H1 (cell line): ENCODE measurements around the gene SLC26A9. TPM values are rescaled to one million over a fixed set of nuclear protein-coding genes. Genes with fewer than 3 reads are reported as not detected.

Source experiments
- CTCF ChIA-PET: fragments of 300-600 bp; sonication (Branson Sonifier 250); formaldehyde crosslinking; loops from one replicate; lab custom pipeline; 2021; ENCODE audit not compliant: partially characterized antibody; lab: Charles Lee
- POLR2A ChIA-PET: fragments of 300-600 bp; sonication (Branson Sonifier 250); formaldehyde crosslinking; loops from one replicate; lab custom pipeline; 2021; ENCODE audit warnings: inconsistent platforms; ENCODE audit not compliant: partially characterized antibody; lab: Charles Lee
- DNase-seq, 2 experiments: peaks; one replicate each; pipeline versions ENCODE4 v3.0.0 to v3.0.0-alpha.2; 2010 to 2022; ENCODE audit warnings: low spot score in 2 of 2, low read depth in 1 of 2, mixed read lengths in 1 of 2
- FAIRE-seq: peaks from 2 replicates; lab custom pipeline; 2011; peaks lifted over from hg19 to GRCh38; lab: Jason Lieb, UNC
- H2AFZ ChIP-seq: 2 replicates; pipeline ENCODE4 v1.8.1; 2012; ENCODE audit warnings: low read length, inconsistent platforms
- H2AK5ac ChIP-seq: 2 replicates; pipeline ENCODE4 v1.6.1; 2013; ENCODE audit warnings: low read depth, low read length
- H2BK120ac ChIP-seq: replicated peaks from 2 replicates; pipeline ENCODE3; 2013; ENCODE audit warnings: low read depth, low read length, inconsistent platforms
- H2BK12ac ChIP-seq: 2 replicates; pipeline ENCODE4 v1.6.1; 2013; ENCODE audit warnings: low read depth, low read length
- H2BK15ac ChIP-seq: 2 replicates; pipeline ENCODE4 v1.6.1; 2013; ENCODE audit warnings: low read length
- H2BK20ac ChIP-seq: 2 replicates; pipeline ENCODE4 v1.6.1; 2013; ENCODE audit warnings: low read length
- H2BK5ac ChIP-seq: 2 replicates; pipeline ENCODE4 v1.6.1; 2013; ENCODE audit warnings: low read depth, low read length
- H3K14ac ChIP-seq: 2 replicates; pipeline ENCODE4 v1.6.1; 2013; ENCODE audit warnings: inconsistent platforms; ENCODE audit not compliant: insufficient read length
- H3K18ac ChIP-seq: 2 replicates; pipeline ENCODE4 v1.6.1; 2013; ENCODE audit warnings: low read length; ENCODE audit errors: extremely low read depth
- H3K23ac ChIP-seq: 2 replicates; pipeline ENCODE4 v1.6.1; 2013; ENCODE audit warnings: inconsistent platforms; ENCODE audit not compliant: insufficient read length
- H3K23me2 ChIP-seq: 2 replicates; pipeline ENCODE4 v1.6.1; 2013; ENCODE audit warnings: low read depth, low read length
- H3K27ac ChIP-seq: 2 replicates; pipeline ENCODE4 v1.6.1; 2011; ENCODE audit warnings: low read depth, low read length, inconsistent platforms
- H3K27me3 ChIP-seq, 4 experiments: replicated peaks in 1 of 4; 1 replicate in 1 of 4; 2 replicates in 3 of 4; pipeline versions ENCODE4 v1.6.1 to v1.8.1; 2011 to 2013; ENCODE audit warnings: low read length in 3 of 4, mild to moderate bottlenecking in 3 of 4, inconsistent platforms in 2 of 4, mixed read lengths in 2 of 4, moderate library complexity in 1 of 4; ENCODE audit not compliant: control insufficient read depth in 3 of 4, insufficient read depth in 3 of 4; ENCODE audit errors: extremely low read depth in 1 of 4
- H3K36me3 ChIP-seq, 4 experiments: 2 replicates each; pipeline versions ENCODE4 v1.6.1 to v1.8.1; 2011 to 2013; ENCODE audit warnings: mild to moderate bottlenecking in 4 of 4, low read length in 3 of 4, moderate library complexity in 2 of 4, control low read depth in 1 of 4, inconsistent platforms in 1 of 4; ENCODE audit not compliant: insufficient read depth in 4 of 4, control insufficient read depth in 2 of 4
- H3K4ac ChIP-seq: replicated peaks from 2 replicates; pipeline ENCODE3; 2013; ENCODE audit warnings: low read length, low read depth, mixed read lengths, inconsistent platforms; ENCODE audit not compliant: insufficient read length
- H3K4me1 ChIP-seq, 4 experiments: replicated peaks in 1 of 4; 1 replicate in 1 of 4; 2 replicates in 3 of 4; pipeline versions ENCODE4 v1.6.1 to v1.8.1; 2011 to 2013; ENCODE audit warnings: low read length in 3 of 4, inconsistent platforms in 2 of 4, mixed read lengths in 1 of 4; ENCODE audit not compliant: insufficient read depth in 4 of 4, control insufficient read depth in 3 of 4
- H3K4me2 ChIP-seq, 2 experiments: 2 replicates each; pipeline versions ENCODE4 v1.6.1 to v1.8.1; 2011 to 2013; ENCODE audit warnings: low read depth in 2 of 2, low read length in 2 of 2, control low read depth in 1 of 2, inconsistent platforms in 1 of 2, mild to moderate bottlenecking in 1 of 2; ENCODE audit not compliant: insufficient read depth in 1 of 2
- H3K4me3 ChIP-seq, 4 experiments: fragments of 200-600, 300-600 bp in 1 of 4; sonication (generic), shearing (Covaris generic), sonication (Bioruptor Twin) in 1 of 4; 2 replicates each; pipeline versions ENCODE4 v1.5.1 to v1.8.1; 2011 to 2016; ENCODE audit warnings: low read length in 4 of 4, low read depth in 3 of 4, control low read depth in 2 of 4, inconsistent platforms in 2 of 4, mild to moderate bottlenecking in 2 of 4, mixed read lengths in 1 of 4, moderate library complexity in 1 of 4; ENCODE audit not compliant: insufficient read depth in 2 of 4; ENCODE audit errors: extremely low read depth in 1 of 4
- H3K56ac ChIP-seq: replicated peaks from 2 replicates; pipeline ENCODE3; 2013; ENCODE audit warnings: low read depth, mild to moderate bottlenecking, mixed read lengths, low read length, inconsistent platforms; ENCODE audit not compliant: insufficient read length
- H3K79me1 ChIP-seq: 2 replicates; pipeline ENCODE4 v1.6.1; 2013; ENCODE audit warnings: low read depth, low read length, control low read depth
- H3K79me2 ChIP-seq, 2 experiments: 2 replicates each; pipeline versions ENCODE4 v1.6.1 to v1.8.1; 2012 to 2013; ENCODE audit warnings: low read length in 2 of 2, mild to moderate bottlenecking in 2 of 2, inconsistent platforms in 1 of 2; ENCODE audit not compliant: insufficient read depth in 2 of 2, control insufficient read depth in 1 of 2
- H3K9ac ChIP-seq, 4 experiments: replicated peaks in 1 of 4; 1 replicate in 1 of 4; 2 replicates in 3 of 4; pipeline versions ENCODE4 v1.6.1 to v1.8.1; 2011 to 2013; ENCODE audit warnings: low read depth in 3 of 4, low read length in 3 of 4, control low read depth in 2 of 4, mild to moderate bottlenecking in 2 of 4, moderate library complexity in 2 of 4, inconsistent platforms in 1 of 4; ENCODE audit errors: extremely low read depth in 1 of 4
- H3K9me3 ChIP-seq, 2 experiments: 2 replicates each; pipeline versions ENCODE4 v1.6.1 to v1.8.1; 2012 to 2013; ENCODE audit warnings: mild to moderate bottlenecking in 2 of 2, moderate library complexity in 2 of 2, control low read depth in 1 of 2, inconsistent platforms in 1 of 2, low read depth in 1 of 2, low read length in 1 of 2, mixed read lengths in 1 of 2; ENCODE audit not compliant: insufficient read depth in 2 of 2
- H4K20me1 ChIP-seq, 2 experiments: replicated peaks in 1 of 2; 2 replicates each; pipeline versions ENCODE3 to v1.8.1; 2011 to 2013; ENCODE audit warnings: inconsistent platforms in 2 of 2, low read length in 2 of 2, mild to moderate bottlenecking in 1 of 2; ENCODE audit not compliant: insufficient read depth in 2 of 2, control insufficient read depth in 1 of 2
- H4K5ac ChIP-seq: 2 replicates; pipeline ENCODE4 v1.6.1; 2013; ENCODE audit warnings: low read length, low read depth, mixed read lengths, inconsistent platforms; ENCODE audit not compliant: insufficient read length
- H4K8ac ChIP-seq: 2 replicates; pipeline ENCODE4 v1.8.0; 2013; ENCODE audit warnings: mild to moderate bottlenecking, moderate library complexity, low read length, inconsistent platforms; ENCODE audit not compliant: insufficient read depth; ENCODE audit errors: extremely low read depth
- H4K91ac ChIP-seq: replicated peaks from 2 replicates; pipeline ENCODE3; 2013; ENCODE audit warnings: low read length, mixed read lengths, inconsistent platforms; ENCODE audit not compliant: insufficient read length
- WGBS, 2 experiments: shearing (Covaris generic) in 1 of 2; methylation state at CpG; one replicate each; pipeline versions ENCODE4 v1.1.6 to v1.1.7; 2013 to 2015; ENCODE audit warnings: low lambda C conversion rate in 2 of 2, mixed read lengths in 2 of 2, inconsistent platforms in 1 of 2, low coverage in 1 of 2, missing lambda C conversion rate in 1 of 2; ENCODE audit not compliant: insufficient replicate concordance in 2 of 2, insufficient coverage in 1 of 2, insufficient read length in 1 of 2; ENCODE audit errors: extremely low coverage in 1 of 2, missing lambda C conversion rate in 1 of 2; 5-methylcytosine and 5-hydroxymethylcytosine counted together
- polyA plus RNA-seq, 7 experiments: library from polyadenylated mRNA; depleted of rRNA in 3 of 7; stranded (reverse) in 5 of 7; unstranded in 2 of 7; fragments of >200 nt in 5 of 7; fragments of 200-250 nt in 2 of 7; gene quantifications; 1 replicate in 5 of 7; 2 replicates in 1 of 7; 4 replicates in 1 of 7; pipeline versions ENCODE4 v1.2.1 to v1.2.3, GENCODE V29; 2011 to 2013; ENCODE audit warnings: missing spikeins in 2 of 7, mixed read lengths in 2 of 7
- total RNA-seq: library from RNA; stranded (reverse); fragmentation: NEBNext Ultra II Directional; extraction: Animal tissue kit (Norgen Biotek cat#: 25700); gene quantifications from 2 replicates; pipeline ENCODE4 v1.2.1, GENCODE V29; 2021

The SLC26A9 gene
- total and polyA plus RNA-seq, 2 of the 8 experiments (the other 6 are each of a cell fraction or from before 2014, with no cell fraction given) = not detected

DNA sequence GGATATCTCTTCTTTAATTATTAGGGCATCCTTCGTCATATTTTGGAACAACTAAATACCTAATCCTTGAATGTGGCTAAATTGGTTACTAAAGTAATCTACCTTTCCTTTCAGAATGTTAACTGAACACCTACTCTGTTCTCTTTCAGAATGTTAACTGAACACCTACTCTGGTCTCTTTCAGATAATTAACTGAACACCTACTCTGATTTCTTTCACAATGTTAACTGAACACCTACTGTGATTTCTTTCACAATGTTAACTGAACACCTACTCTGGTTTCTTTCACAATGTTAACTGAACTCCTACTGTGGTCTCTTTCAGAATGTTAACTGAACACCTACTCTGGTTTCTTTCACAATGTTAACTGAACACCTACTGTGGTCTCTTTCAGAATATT is 38.0 kb upstream of the SLC26A9 start:
- H4K8ac ChIP-seq = no peak overlapping the region
- H3K14ac ChIP-seq = no peak overlapping the region
- 59% methylated on average over 1 of the region's 1 CpG; no CpG with 5 or more reads in 1 of the 2 experiments for WGBS, 2 experiments
- CTCF ChIA-PET = interaction anchor here (1.5 to 13.6 kb wide), 5 partner anchors 16 to 322 kb away, joined by 4 to 394 read pairs (median 206); no protein-coding TSS in a partner anchor
- no peak overlapping the region for H4K5ac ChIP-seq
- no peaks in the 10 kb centered on the region; a peak in 1 of 7 replicates for H3K4me1 ChIP-seq
- POLR2A ChIA-PET = no interaction called here
- H2BK20ac ChIP-seq = no peak overlapping the region
- H3K79me1 ChIP-seq = no peaks in the 10 kb centered on the region
- H3K23me2 ChIP-seq = no peaks in the 10 kb centered on the region
- no peaks in the 10 kb centered on the region for H3K9me3 ChIP-seq
- H4K91ac ChIP-seq = no peak overlapping the region
- no peaks in the 10 kb centered on the region for H3K27me3 ChIP-seq
- no peak for DNase-seq
- no peak overlapping the region for H3K4me3 ChIP-seq
- no peak for FAIRE-seq
- no peak overlapping the region for H2AK5ac ChIP-seq
- no peaks in the 10 kb centered on the region for H4K20me1 ChIP-seq
- H2BK15ac ChIP-seq = no peak overlapping the region
- no peaks in the 10 kb centered on the region for H3K36me3 ChIP-seq
- no peak overlapping the region for H2AFZ ChIP-seq
- no peak overlapping the region for H3K18ac ChIP-seq
- no peak overlapping the region for H3K4ac ChIP-seq
- H3K9ac ChIP-seq = no peak overlapping the region
- no peak overlapping the region for H3K27ac ChIP-seq
- no peak overlapping the region for H3K4me2 ChIP-seq
- no peaks in the 10 kb centered on the region for H3K79me2 ChIP-seq
- no peak overlapping the region for H2BK12ac ChIP-seq
- H3K56ac ChIP-seq = no peak overlapping the region
- H2BK120ac ChIP-seq = no peak overlapping the region
- H3K23ac ChIP-seq = no peak overlapping the region
- H2BK5ac ChIP-seq = no peak overlapping the region
